H1 (cell line): ENCODE measurements around the gene MAP3K3. TPM values are rescaled to one million over a fixed set of nuclear protein-coding genes. Genes with fewer than 3 reads are reported as not detected.

Source experiments
- CEBPB ChIP-seq: IDR thresholded peaks from 2 replicates; pipeline ENCODE4 v1.6.1; 2012; ENCODE audit warnings: low read depth, low read length
- SIN3A ChIP-seq, 2 experiments: IDR thresholded peaks in 1 of 2; conservative IDR thresholded peaks in 1 of 2; 2 replicates each; pipeline ENCODE4 v1.6.1; 2011 to 2012; ENCODE audit warnings: low read length in 2 of 2, improper control_type of control experiment in 1 of 2, low read depth in 1 of 2, mild to moderate bottlenecking in 1 of 2
- polyA plus RNA-seq, 7 experiments: library from polyadenylated mRNA; depleted of rRNA in 3 of 7; stranded (reverse) in 5 of 7; unstranded in 2 of 7; fragments of >200 nt in 5 of 7; fragments of 200-250 nt in 2 of 7; gene quantifications; 1 replicate in 5 of 7; 2 replicates in 1 of 7; 4 replicates in 1 of 7; pipeline versions ENCODE4 v1.2.1 to v1.2.3, GENCODE V29; 2011 to 2013; ENCODE audit warnings: missing spikeins in 2 of 7, mixed read lengths in 2 of 7
- total RNA-seq: library from RNA; stranded (reverse); fragmentation: NEBNext Ultra II Directional; extraction: Animal tissue kit (Norgen Biotek cat#: 25700); gene quantifications from 2 replicates; pipeline ENCODE4 v1.2.1, GENCODE V29; 2021

MAP3K3 gene
- total and polyA plus RNA-seq, 2 of the 8 experiments (the other 6 are each of a cell fraction or from before 2014, with no cell fraction given): 10.3 to 21.0 TPM

GRCh38 chr17:63680700-63681099 is 58.5 kb downstream of the MAP3K3 start (continued):
- no peak for TF ChIP-seq CEBPB
- no peak for TF ChIP-seq SIN3A (conservative IDR thresholded peaks at IDR 0.05 in 1 of 2, IDR thresholded peaks at IDR 0.05 in 1 of 2; ENCODE audit: low read depth in 1 of 2, low read length in 2 of 2)
